H9 (cell line): ENCODE data around the gene SCFD2. TPM values are rescaled to one million over a fixed set of nuclear protein-coding genes. Genes with fewer than 3 reads are reported as not detected.

Source experiments
- DNase-seq: peaks from one replicate; pipeline ENCODE4 v3.0.0-alpha.2; 2017
- H2AFZ ChIP-seq: one replicate; pipeline ENCODE4 v1.6.1; 2013; ENCODE audit warnings: mild to moderate bottlenecking, low read length, control low read depth, moderate library complexity
- H2AK5ac ChIP-seq: 2 replicates; pipeline ENCODE4 v1.6.1; 2013; ENCODE audit warnings: low read length, control low read depth, mixed read lengths; ENCODE audit not compliant: insufficient read length
- H2BK120ac ChIP-seq: one replicate; pipeline ENCODE4 v1.6.1; 2013; ENCODE audit warnings: low read depth, mild to moderate bottlenecking, low read length, control low read depth, inconsistent platforms; ENCODE audit not compliant: poor library complexity, severe bottlenecking
- H2BK12ac ChIP-seq: 2 replicates; pipeline ENCODE4 v1.6.1; 2013; ENCODE audit warnings: low read length, control low read depth, mixed read lengths, low read depth; ENCODE audit not compliant: insufficient read length
- H2BK15ac ChIP-seq: 2 replicates; pipeline ENCODE4 v1.6.1; 2013; ENCODE audit warnings: low read depth, low read length, control low read depth
- H2BK20ac ChIP-seq: one replicate; pipeline ENCODE4 v1.6.1; 2013; ENCODE audit warnings: low read depth, mild to moderate bottlenecking, low read length, control low read depth, inconsistent platforms; ENCODE audit not compliant: poor library complexity, severe bottlenecking
- H2BK5ac ChIP-seq: 2 replicates; pipeline ENCODE4 v1.6.1; 2013; ENCODE audit warnings: low read length, control low read depth, mixed read lengths; ENCODE audit not compliant: insufficient read length
- H3K14ac ChIP-seq: 2 replicates; pipeline ENCODE4 v1.6.1; 2013; ENCODE audit warnings: low read length, control low read depth; ENCODE audit not compliant: insufficient read depth
- H3K18ac ChIP-seq: 2 replicates; pipeline ENCODE4 v1.6.1; 2013; ENCODE audit warnings: low read depth, mild to moderate bottlenecking, mixed read lengths, low read length, control low read depth; ENCODE audit not compliant: insufficient read length
- H3K23ac ChIP-seq: 2 replicates; pipeline ENCODE4 v1.6.1; 2013; ENCODE audit warnings: low read length, control low read depth, mixed read lengths, low read depth; ENCODE audit not compliant: insufficient read length
- H3K23me2 ChIP-seq: 2 replicates; pipeline ENCODE4 v1.6.1; 2013; ENCODE audit warnings: low read depth, mild to moderate bottlenecking, mixed read lengths, low read length, control low read depth; ENCODE audit not compliant: insufficient read length, poor library complexity, severe bottlenecking
- H3K27ac ChIP-seq: 2 replicates; pipeline ENCODE4 v1.5.1; 2013; ENCODE audit warnings: low read length, control low read depth, mixed read lengths, low read depth; ENCODE audit not compliant: insufficient read length
- H3K27me3 ChIP-seq: 2 replicates; pipeline ENCODE4 v1.6.1; 2013; ENCODE audit warnings: low read length, control low read depth, inconsistent platforms; ENCODE audit not compliant: insufficient read depth
- H3K4ac ChIP-seq: 2 replicates; pipeline ENCODE4 v1.6.1; 2013; ENCODE audit warnings: low read depth, mild to moderate bottlenecking, control low read depth, inconsistent platforms, low read length, moderate library complexity
- H3K4me1 ChIP-seq: 2 replicates; pipeline ENCODE4 v1.6.1; 2013; ENCODE audit warnings: low read length, control low read depth, inconsistent platforms; ENCODE audit not compliant: insufficient read depth
- H3K4me2 ChIP-seq: 2 replicates; pipeline ENCODE4 v1.6.1; 2013; ENCODE audit warnings: low read length, control low read depth, mixed read lengths; ENCODE audit not compliant: insufficient read length, insufficient read depth
- H3K56ac ChIP-seq: 2 replicates; pipeline ENCODE4 v1.6.1; 2013; ENCODE audit warnings: low read depth, mild to moderate bottlenecking, mixed read lengths, low read length, control low read depth; ENCODE audit not compliant: insufficient read length
- H3K79me1 ChIP-seq: 2 replicates; pipeline ENCODE4 v1.6.1; 2013; ENCODE audit warnings: low read depth, mild to moderate bottlenecking, moderate library complexity, low read length, control low read depth, inconsistent platforms; ENCODE audit not compliant: insufficient read depth, poor library complexity, severe bottlenecking
- H3K79me2 ChIP-seq: 2 replicates; pipeline ENCODE4 v1.6.1; 2013; ENCODE audit warnings: low read length, control low read depth, inconsistent platforms; ENCODE audit not compliant: insufficient read depth
- H3K9ac ChIP-seq: 2 replicates; pipeline ENCODE4 v1.6.1; 2013; ENCODE audit warnings: low read length, control low read depth, mixed read lengths; ENCODE audit not compliant: insufficient read length; ENCODE audit errors: extremely low read depth
- H3K9me3 ChIP-seq: one replicate; pipeline ENCODE4 v1.6.1; 2013; ENCODE audit warnings: low read depth, low read length, inconsistent platforms; ENCODE audit not compliant: control insufficient read depth
- H3T11ph ChIP-seq: one replicate; pipeline ENCODE4 v1.6.1; 2013; ENCODE audit warnings: mild to moderate bottlenecking, low read length, control low read depth, inconsistent platforms
- H4K20me1 ChIP-seq: one replicate; pipeline ENCODE4 v1.6.1; 2013; ENCODE audit not compliant: control insufficient read depth, insufficient read length, insufficient read depth
- H4K5ac ChIP-seq: 2 replicates; pipeline ENCODE4 v1.6.1; 2013; ENCODE audit warnings: low read depth, mild to moderate bottlenecking, mixed read lengths, low read length, control low read depth; ENCODE audit not compliant: insufficient read length
- H4K8ac ChIP-seq: replicated peaks from 2 replicates; pipeline ENCODE4 v1.6.1; 2013; ENCODE audit warnings: low read length, control low read depth, mixed read lengths, low read depth; ENCODE audit not compliant: insufficient read length
- H4K91ac ChIP-seq: 2 replicates; pipeline ENCODE4 v1.6.1; 2013; ENCODE audit warnings: low read depth, mild to moderate bottlenecking, moderate library complexity, mixed read lengths, low read length, control low read depth; ENCODE audit not compliant: insufficient read length
- H3K27ac Mint-ChIP-seq, 3 experiments: 2 replicates in 2 of 3; 3 replicates in 1 of 3; pipeline ENCODE4 v1.8.0; 2020 to 2021; ENCODE audit warnings: mixed read lengths in 3 of 3, mild to moderate bottlenecking in 1 of 3, moderate library complexity in 1 of 3
- H3K27me3 Mint-ChIP-seq: 2 replicates; pipeline ENCODE4 v1.8.0; 2021; ENCODE audit warnings: low read depth, mild to moderate bottlenecking, moderate library complexity, mixed read lengths
- H3K36me3 Mint-ChIP-seq, 3 experiments: 2 replicates in 2 of 3; 3 replicates in 1 of 3; pipeline ENCODE4 v1.8.0; 2020 to 2021; ENCODE audit warnings: low read depth in 3 of 3, mixed read lengths in 3 of 3; ENCODE audit not compliant: insufficient read depth in 1 of 3
- H3K4me1 Mint-ChIP-seq, 2 experiments: 2 replicates each; pipeline ENCODE4 v1.8.0; 2020; ENCODE audit warnings: mixed read lengths in 2 of 2
- H3K4me3 Mint-ChIP-seq, 2 experiments: 2 replicates in 1 of 2; 3 replicates in 1 of 2; pipeline ENCODE4 v1.8.0; 2020 to 2021; ENCODE audit warnings: mild to moderate bottlenecking in 2 of 2, mixed read lengths in 2 of 2, moderate library complexity in 1 of 2
- H3K9me3 Mint-ChIP-seq, 2 experiments: 2 replicates in 1 of 2; 3 replicates in 1 of 2; pipeline ENCODE4 v1.8.0; 2020; ENCODE audit warnings: mild to moderate bottlenecking in 2 of 2, mixed read lengths in 2 of 2, moderate library complexity in 1 of 2
- WGBS: extraction: QIAGEN DNeasy Blood & Tissue Kit; methylation state at CpG from one replicate; pipeline ENCODE4 v1.1.7; 2013; ENCODE audit warnings: missing lambda C conversion rate, low lambda C conversion rate, mixed read lengths; ENCODE audit not compliant: insufficient read length; ENCODE audit errors: extremely low coverage; 5-methylcytosine and 5-hydroxymethylcytosine counted together
- total RNA-seq: library from RNA; stranded (reverse); gene quantifications from 2 replicates; pipeline ENCODE4 v1.2.1, GENCODE V29; 2021
- TF ChIP-seq, protein P1 (sequence below): fragments of 200-600 bp; sonication (generic); conservative IDR thresholded peaks from 3 replicates; pipeline ENCODE4 v1.8.0; 2021; ENCODE audit warnings: antibody characterized with exemption, mild to moderate bottlenecking

Gene SCFD2
- total RNA-seq, 1 experiment from 2014 or later: 10.1 TPM

GRCh38 chr4:53007024-53007423, 358.8 kb downstream of the SCFD2 start:
- Histone ChIP-seq H2BK12ac (no peak overlapping the region), H3T11ph (no peak overlapping the region), H4K8ac (no peak overlapping the region), H2AFZ (no peak overlapping the region), H3K4ac (no peak overlapping the region), H3K79me2 (no peaks in the 10 kb centered on the region), H3K4me2 (no peak overlapping the region), H3K23me2 (no peaks in the 10 kb centered on the region), H3K23ac (no peak overlapping the region), H3K27me3 (no peaks in the 10 kb centered on the region), H4K20me1 (no peaks in the 10 kb centered on the region), H4K91ac (no peak overlapping the region), H2BK120ac (no peak overlapping the region), H3K9ac (no peak overlapping the region), H2BK5ac (no peak overlapping the region), H3K9me3 (no peaks in the 10 kb centered on the region), H3K79me1 (no peaks in the 10 kb centered on the region), H3K14ac (no peak overlapping the region), H3K18ac (no peak overlapping the region), H3K56ac (no peak overlapping the region), H2BK20ac (no peak overlapping the region), H2AK5ac (no peak overlapping the region), H3K4me1 (no peaks in the 10 kb centered on the region), H3K27ac (no peak overlapping the region), H2BK15ac (no peak overlapping the region), H4K5ac (no peak overlapping the region)
- H3K27me3 Mint-ChIP-seq: no peaks in the 10 kb centered on the region
- WGBS: no CpG with 5 or more reads among the region's 4 CpGs
- H3K4me1 Mint-ChIP-seq: peaks cover 6% of the 10 kb centered on the region in 2 experiments; a peak in 2 of 4 replicates
- peaks cover 2 to 5% of the 10 kb centered on the region in 2 experiments; a peak in 2 of 5 replicates for H3K9me3 Mint-ChIP-seq
- TF ChIP-seq, protein P1, sequence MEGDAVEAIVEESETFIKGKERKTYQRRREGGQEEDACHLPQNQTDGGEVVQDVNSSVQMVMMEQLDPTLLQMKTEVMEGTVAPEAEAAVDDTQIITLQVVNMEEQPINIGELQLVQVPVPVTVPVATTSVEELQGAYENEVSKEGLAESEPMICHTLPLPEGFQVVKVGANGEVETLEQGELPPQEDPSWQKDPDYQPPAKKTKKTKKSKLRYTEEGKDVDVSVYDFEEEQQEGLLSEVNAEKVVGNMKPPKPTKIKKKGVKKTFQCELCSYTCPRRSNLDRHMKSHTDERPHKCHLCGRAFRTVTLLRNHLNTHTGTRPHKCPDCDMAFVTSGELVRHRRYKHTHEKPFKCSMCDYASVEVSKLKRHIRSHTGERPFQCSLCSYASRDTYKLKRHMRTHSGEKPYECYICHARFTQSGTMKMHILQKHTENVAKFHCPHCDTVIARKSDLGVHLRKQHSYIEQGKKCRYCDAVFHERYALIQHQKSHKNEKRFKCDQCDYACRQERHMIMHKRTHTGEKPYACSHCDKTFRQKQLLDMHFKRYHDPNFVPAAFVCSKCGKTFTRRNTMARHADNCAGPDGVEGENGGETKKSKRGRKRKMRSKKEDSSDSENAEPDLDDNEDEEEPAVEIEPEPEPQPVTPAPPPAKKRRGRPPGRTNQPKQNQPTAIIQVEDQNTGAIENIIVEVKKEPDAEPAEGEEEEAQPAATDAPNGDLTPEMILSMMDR: no peak
- no peak overlapping the region for H3K4me3 Mint-ChIP-seq
- DNase-seq: no peak
- H3K27ac Mint-ChIP-seq: no peak overlapping the region
- H3K36me3 Mint-ChIP-seq: peaks cover 0 to 1% (median 0%) of the 10 kb centered on the region in 3 experiments; a peak in 1 of 7 replicates
